HUES48 (cell line): ENCODE data around the gene EVC.
A peak's percentile ranks its signal among the peaks of the same experiment; 100 is the strongest.

Source experiments
- H3K27ac ChIP-seq: one replicate; pipeline ENCODE4 v1.7.0; 2013; ENCODE audit warnings: low read depth, low read length, inconsistent platforms
- H3K27me3 ChIP-seq: 2 replicates; pipeline ENCODE4 v1.6.1; 2013; ENCODE audit warnings: mild to moderate bottlenecking, low read length; ENCODE audit not compliant: control insufficient read depth, insufficient read depth
- H3K36me3 ChIP-seq: 2 replicates; pipeline ENCODE4 v1.6.1; 2013; ENCODE audit warnings: low read length; ENCODE audit not compliant: control insufficient read depth, insufficient read depth
- H3K4me1 ChIP-seq: 2 replicates; pipeline ENCODE4 v1.6.1; 2013; ENCODE audit warnings: mild to moderate bottlenecking, low read length; ENCODE audit not compliant: control insufficient read depth, insufficient read depth
- H3K4me3 ChIP-seq: 2 replicates; pipeline ENCODE4 v1.5.1; 2013; ENCODE audit warnings: mild to moderate bottlenecking, low read depth, low read length
- H3K9ac ChIP-seq: 2 replicates; pipeline ENCODE4 v1.6.1; 2013; ENCODE audit warnings: mild to moderate bottlenecking, low read depth, low read length, moderate library complexity
- H3K9me3 ChIP-seq: 2 replicates; pipeline ENCODE4 v1.6.1; 2013; ENCODE audit warnings: low read length; ENCODE audit not compliant: control insufficient read depth, insufficient read depth

The EVC gene

GRCh38 chr4:5691491-5692132, 19.4 kb upstream of the EVC start:
- Histone ChIP-seq H3K27me3 (no peaks in the 10 kb centered on the region), H3K4me1 (no peaks in the 10 kb centered on the region), H3K4me3 (no peak overlapping the region), H3K9ac (no peak overlapping the region), H3K27ac (no peak overlapping the region), H3K9me3 (no peaks in the 10 kb centered on the region), H3K36me3 (peaks cover 64% of the 10 kb centered on the region)

- H3K27ac ChIP-seq, result no peak overlapping the region
- no peaks in the 10 kb centered on the region for H3K27me3 ChIP-seq
- H3K4me1 ChIP-seq, result no peaks in the 10 kb centered on the region
- H3K4me3 ChIP-seq, result no peak overlapping the region
- peaks cover 56% of the 10 kb centered on the region for H3K36me3 ChIP-seq
- no peaks in the 10 kb centered on the region for H3K9me3 ChIP-seq
- no peak overlapping the region for H3K9ac ChIP-seq
Observed at GRCh38 chr4:5693871-5694270, 17.1 kb upstream of the EVC start.

GRCh38 chr4:5696341-5696740, 14.7 kb upstream of the EVC start:
- no peaks in the 10 kb centered on the region for H3K4me1 ChIP-seq
- H3K27me3 ChIP-seq, result no peaks in the 10 kb centered on the region
- no peak overlapping the region for H3K4me3 ChIP-seq
- no peak overlapping the region for H3K9ac ChIP-seq
- no peak overlapping the region for H3K27ac ChIP-seq
- peaks cover 32% of the 10 kb centered on the region for H3K36me3 ChIP-seq
- H3K9me3 ChIP-seq, result no peaks in the 10 kb centered on the region

- no peaks in the 10 kb centered on the region for H3K4me1 ChIP-seq
- H3K27ac ChIP-seq, result no peak overlapping the region
- peaks cover 22% of the 10 kb centered on the region for H3K36me3 ChIP-seq
- H3K4me3 ChIP-seq, result no peak overlapping the region
- no peaks in the 10 kb centered on the region for H3K9me3 ChIP-seq
- H3K9ac ChIP-seq, result no peak overlapping the region
- H3K27me3 ChIP-seq, result no peaks in the 10 kb centered on the region
Observed at GRCh38 chr4:5700459-5700858, 10.5 kb upstream of the EVC start.

GRCh38 chr4:5701971-5702370, 9.0 kb upstream of the EVC start:
- no peaks in the 10 kb centered on the region for H3K9me3 ChIP-seq
- no peak overlapping the region for H3K4me3 ChIP-seq
- no peaks in the 10 kb centered on the region for H3K27me3 ChIP-seq
- peaks cover 17% of the 10 kb centered on the region for H3K36me3 ChIP-seq
- H3K4me1 ChIP-seq, result no peaks in the 10 kb centered on the region
- H3K27ac ChIP-seq, result no peak overlapping the region
- H3K9ac ChIP-seq, result no peak overlapping the region

- Histone ChIP-seq H3K9ac (no peak overlapping the region), H3K36me3 (peaks cover 12% of the 10 kb centered on the region), H3K4me3 (no peak overlapping the region), H3K9me3 (no peaks in the 10 kb centered on the region), H3K4me1 (peaks cover 2% of the 10 kb centered on the region), H3K27me3 (peaks cover 7% of the 10 kb centered on the region; the same call in 1 of the 2 replicates), H3K27ac (no peak overlapping the region)
Observed at GRCh38 chr4:5703831-5704230, 7.2 kb upstream of the EVC start.

GRCh38 chr4:5704276-5704675, 6.7 kb upstream of the EVC start:
- no peaks in the 10 kb centered on the region for H3K9me3 ChIP-seq
- peaks cover 12% of the 10 kb centered on the region for H3K36me3 ChIP-seq
- peaks cover 11% of the 10 kb centered on the region for H3K27me3 ChIP-seq
- peaks cover 7% of the 10 kb centered on the region for H3K4me1 ChIP-seq
- no peak overlapping the region for H3K27ac ChIP-seq
- H3K4me3 ChIP-seq, result no peak overlapping the region
- H3K9ac ChIP-seq, result no peak overlapping the region

GRCh38 chr4:5705647-5706320, 5.2 kb upstream of the EVC start:
- H3K9ac ChIP-seq, result no peak overlapping the region
- no peak overlapping the region for H3K27ac ChIP-seq
- H3K4me1 ChIP-seq, result peaks cover 13% of the 10 kb centered on the region
- H3K27me3 ChIP-seq, result peaks cover 20% of the 10 kb centered on the region
- H3K36me3 ChIP-seq, result peaks cover 12% of the 10 kb centered on the region
- H3K9me3 ChIP-seq, result no peaks in the 10 kb centered on the region
- no peak overlapping the region for H3K4me3 ChIP-seq

- Histone ChIP-seq H3K9me3 (no peaks in the 10 kb centered on the region), H3K27ac (no peak overlapping the region), H3K4me3 (no peak overlapping the region), H3K4me1 (peaks cover 15% of the 10 kb centered on the region), H3K36me3 (peaks cover 12% of the 10 kb centered on the region), H3K9ac (no peak overlapping the region), H3K27me3 (peaks cover 22% of the 10 kb centered on the region)
Observed at GRCh38 chr4:5706486-5707290, 4.3 kb upstream of the EVC start.

- Histone ChIP-seq H3K9me3 (no peaks in the 10 kb centered on the region), H3K27me3 (peaks cover 29% of the 10 kb centered on the region), H3K36me3 (peaks cover 8% of the 10 kb centered on the region), H3K27ac (no peak overlapping the region), H3K9ac (no peak overlapping the region), H3K4me3 (peak overlapping the region; percentile 75), H3K4me1 (peaks cover 18% of the 10 kb centered on the region)
Observed at GRCh38 chr4:5707366-5707765, 3.6 kb upstream of the EVC start.
